Keratinocyte (primary cell): Measurements from ENCODE around the gene HPS6.

Experiments
- CTCF ChIP-seq, 3 experiments: IDR thresholded peaks in 1 of 3; conservative IDR thresholded peaks in 1 of 3; optimal IDR thresholded peaks in 1 of 3; 2 replicates in 2 of 3; 3 replicates in 1 of 3; pipeline versions ENCODE3 to v1.5.1; 2011; ENCODE audit warnings: low read length in 3 of 3, mild to moderate bottlenecking in 3 of 3, moderate library complexity in 2 of 3, control low read depth in 1 of 3, inconsistent platforms in 1 of 3; ENCODE audit not compliant: insufficient read depth in 2 of 3; ENCODE audit errors: extremely low read depth in 1 of 3
- EZH2 ChIP-seq: IDR thresholded peaks from one replicate; pipeline ENCODE4 v1.6.1; 2012; ENCODE audit warnings: inconsistent platforms, mild to moderate bottlenecking, low read length, moderate library complexity

- no peak for TF ChIP-seq CTCF (optimal IDR thresholded peaks at IDR 0.05 in 1 of 3, IDR thresholded peaks at IDR 0.05 in 1 of 3, conservative IDR thresholded peaks at IDR 0.05 in 1 of 3; ENCODE audit: extremely low read depth in 1 of 3, insufficient read depth in 2 of 3, low read length in 3 of 3)
- no peak for TF ChIP-seq EZH2
Observed at GRCh38 chr10:102116656-102117055, 51.5 kb downstream of the HPS6 start.
